GM18517 (cell line): ENCODE data around the gene ZNF467.

Source experiments
- ATAC-seq: cut with Tn5 transposase; IDR thresholded peaks from one replicate; pipeline ENCODE4 v1.9.1; 2021; ENCODE audit warnings: mild to moderate bottlenecking, moderate library complexity; ENCODE audit not compliant: unreplicated experiment

ZNF467 gene

DNA sequence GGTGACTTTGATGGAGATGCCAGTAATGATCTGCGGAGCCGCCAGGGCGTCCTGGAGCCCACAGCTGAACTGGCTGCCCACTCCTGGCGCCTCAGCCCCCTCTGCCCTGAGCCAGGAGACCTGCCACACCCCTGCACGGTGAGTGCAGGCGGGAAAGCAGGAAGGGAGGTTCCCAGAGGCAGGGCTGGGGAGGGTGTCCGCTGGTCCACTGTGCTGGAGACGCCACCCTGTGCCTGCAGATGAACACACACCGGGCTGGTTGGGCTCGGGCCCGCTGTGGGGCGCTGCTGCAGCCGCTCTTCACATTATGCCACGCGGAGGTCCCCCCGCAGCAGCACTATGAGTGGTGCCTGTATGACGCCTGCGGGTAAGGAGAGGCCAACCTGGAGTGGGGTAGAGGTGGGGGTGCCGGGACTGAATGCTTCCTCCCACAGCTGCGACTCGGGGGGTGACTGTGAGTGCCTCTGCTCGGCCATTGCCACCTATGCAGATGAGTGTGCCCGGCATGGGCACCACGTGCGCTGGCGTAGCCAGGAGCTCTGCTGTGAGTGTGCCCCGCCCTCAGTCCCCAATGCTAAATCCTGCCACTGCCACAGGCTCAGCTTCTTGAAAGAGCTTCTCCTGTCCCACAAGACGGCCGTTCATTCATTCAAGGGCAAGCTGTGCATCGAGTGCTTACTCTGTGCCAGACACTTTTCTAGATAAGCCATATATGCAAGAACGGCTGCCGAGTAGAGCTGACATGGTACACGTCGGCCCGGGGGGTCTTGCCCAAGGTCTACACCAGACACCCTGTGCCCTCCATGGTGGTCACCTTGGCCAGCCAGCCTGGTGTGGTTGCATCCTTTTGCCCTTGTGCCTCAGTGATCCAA, 14.3 kb upstream of the ZNF467 start:
- no peak for ATAC-seq

DNA sequence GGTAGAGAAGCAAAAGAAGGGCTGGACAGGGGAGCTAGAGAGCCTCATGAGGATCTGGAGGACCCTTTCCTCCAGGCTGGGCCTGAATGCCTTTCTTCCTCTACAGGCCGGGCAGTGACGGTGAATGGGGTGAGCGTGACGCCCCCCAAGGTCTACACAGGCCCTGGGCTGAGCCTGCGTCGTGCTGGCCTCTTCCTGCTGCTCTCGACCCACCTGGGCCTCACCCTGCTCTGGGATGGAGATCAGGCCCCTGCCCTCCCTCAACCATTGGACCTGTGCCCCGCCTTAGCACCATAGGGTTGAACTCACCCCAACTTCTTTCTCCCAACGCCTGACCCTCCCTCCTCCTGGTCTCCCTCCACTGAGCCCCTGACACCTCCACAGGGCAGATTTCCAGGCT, 12.6 kb upstream of the ZNF467 start:
- ATAC-seq = no peak

DNA sequence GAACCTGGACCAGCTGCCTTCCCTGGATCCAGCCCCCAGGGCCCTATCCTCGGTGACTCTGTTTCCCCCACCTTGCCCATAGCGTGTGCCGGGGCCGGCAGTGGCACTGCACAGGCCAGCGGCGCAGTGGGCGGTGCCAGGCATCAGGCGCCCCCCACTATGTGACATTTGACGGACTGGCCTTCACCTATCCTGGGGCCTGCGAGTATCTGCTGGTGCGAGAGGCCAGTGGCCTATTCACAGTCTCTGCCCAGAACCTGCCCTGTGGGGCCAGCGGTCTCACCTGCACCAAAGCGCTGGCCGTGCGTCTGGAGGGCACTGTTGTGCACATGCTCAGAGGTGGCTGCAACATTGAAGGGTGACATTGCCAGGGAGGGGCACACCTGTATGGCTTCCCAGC, 12.0 kb upstream of the ZNF467 start:
- no peak for ATAC-seq

DNA sequence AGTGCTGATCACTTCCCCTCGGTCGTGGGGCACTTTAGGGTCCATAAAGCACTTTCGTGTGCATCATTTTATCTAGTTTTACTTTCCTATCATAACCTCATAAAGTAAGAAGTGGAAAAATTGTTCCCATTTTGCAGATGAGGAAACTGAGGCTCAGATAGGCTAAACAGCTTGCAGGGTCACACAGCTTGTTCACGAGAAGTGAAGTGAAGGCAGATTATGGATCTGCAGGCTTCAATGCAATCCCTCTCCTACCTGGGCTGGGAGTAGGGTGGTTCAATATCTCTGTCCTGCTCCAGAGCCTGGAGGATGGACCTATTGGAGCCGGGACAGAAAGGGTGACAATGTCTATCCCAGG, 10.8 kb upstream of the ZNF467 start:
- no peak for ATAC-seq

DNA sequence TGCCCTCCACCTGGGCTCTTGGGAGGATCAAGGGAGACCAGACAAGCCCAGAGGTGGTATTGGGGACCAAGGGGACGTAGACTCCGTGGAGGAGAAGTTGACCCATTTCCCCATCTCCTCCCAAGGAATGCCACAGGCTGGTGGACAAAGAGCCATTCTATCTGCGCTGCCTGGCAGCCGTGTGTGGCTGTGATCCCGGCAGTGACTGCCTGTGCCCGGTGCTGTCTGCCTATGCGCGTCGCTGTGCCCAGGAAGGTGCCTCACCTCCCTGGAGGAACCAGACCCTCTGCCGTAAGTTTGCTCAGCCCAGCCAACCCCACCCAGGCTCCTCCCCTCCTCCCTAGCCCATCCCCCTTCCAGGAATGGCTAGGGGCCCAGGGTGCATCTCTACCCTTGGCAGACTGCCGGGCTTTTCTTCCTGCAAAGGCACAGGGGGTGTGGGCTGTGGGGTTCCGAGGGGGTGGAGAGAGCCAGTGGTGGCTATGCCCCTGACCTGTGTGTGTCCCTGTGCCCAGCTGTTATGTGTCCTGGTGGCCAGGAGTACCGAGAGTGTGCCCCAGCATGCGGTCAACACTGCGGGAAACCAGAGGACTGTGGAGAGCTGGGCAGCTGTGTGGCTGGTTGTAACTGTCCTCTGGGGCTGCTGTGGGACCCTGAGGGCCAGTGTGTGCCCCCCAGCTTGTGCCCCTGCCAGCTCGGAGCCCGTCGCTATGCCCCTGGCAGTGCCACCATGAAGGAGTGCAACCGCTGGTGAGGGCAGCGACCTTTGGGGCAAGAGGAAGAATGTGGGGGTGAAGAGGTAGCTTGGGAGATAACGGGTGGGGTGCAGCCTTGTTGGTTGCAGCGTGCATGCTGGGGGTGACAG, 10.2 kb upstream of the ZNF467 start:
- no peak for ATAC-seq

DNA sequence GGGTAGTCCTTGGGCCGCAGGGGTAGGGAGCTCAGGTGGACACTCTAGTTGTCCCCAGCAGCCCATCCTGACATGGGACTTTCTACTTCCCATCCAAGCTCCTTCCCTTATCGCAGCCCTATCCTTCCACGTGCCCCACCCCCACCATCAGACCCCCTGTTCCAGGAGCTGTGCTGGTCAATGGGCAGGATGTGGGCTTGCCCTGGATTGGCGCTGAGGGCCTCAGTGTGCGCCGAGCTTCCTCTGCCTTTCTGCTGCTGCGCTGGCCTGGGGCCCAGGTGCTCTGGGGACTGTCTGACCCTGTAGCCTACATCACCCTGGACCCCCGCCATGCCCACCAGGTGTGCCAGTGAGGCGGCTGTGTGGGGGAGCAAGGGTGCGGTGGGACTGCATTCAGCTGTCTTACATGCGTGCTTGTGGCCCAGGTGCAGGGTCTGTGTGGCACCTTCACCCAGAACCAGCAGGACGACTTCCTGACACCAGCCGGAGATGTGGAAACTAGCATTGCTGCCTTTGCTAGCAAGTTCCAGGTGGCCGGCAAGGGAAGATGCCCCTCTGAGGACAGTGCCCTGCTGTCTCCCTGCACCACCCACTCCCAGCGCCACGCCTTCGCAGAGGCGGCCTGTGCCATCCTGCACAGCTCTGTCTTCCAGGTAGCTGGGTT, 9.4 kb upstream of the ZNF467 start:
- no peak for ATAC-seq

DNA sequence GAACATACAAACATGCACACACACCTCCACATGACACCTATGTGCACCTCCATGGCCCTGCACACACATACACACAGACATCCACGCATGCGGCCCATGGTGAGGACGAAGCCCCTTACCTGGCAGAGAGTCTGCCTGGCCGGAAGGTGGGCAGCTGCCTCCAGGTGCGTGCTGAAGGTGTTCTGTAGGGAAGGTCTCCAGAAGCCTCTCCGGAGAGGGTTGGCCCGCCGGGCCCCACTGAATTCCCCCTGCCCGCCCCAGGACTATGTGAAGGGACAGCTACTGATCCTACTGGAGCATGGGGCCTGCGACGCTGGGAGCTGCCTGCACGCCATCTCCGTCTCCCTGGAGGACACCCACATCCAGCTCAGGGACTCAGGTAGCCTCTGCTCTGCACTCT, 8.5 kb upstream of the ZNF467 start:
- ATAC-seq = no peak

DNA sequence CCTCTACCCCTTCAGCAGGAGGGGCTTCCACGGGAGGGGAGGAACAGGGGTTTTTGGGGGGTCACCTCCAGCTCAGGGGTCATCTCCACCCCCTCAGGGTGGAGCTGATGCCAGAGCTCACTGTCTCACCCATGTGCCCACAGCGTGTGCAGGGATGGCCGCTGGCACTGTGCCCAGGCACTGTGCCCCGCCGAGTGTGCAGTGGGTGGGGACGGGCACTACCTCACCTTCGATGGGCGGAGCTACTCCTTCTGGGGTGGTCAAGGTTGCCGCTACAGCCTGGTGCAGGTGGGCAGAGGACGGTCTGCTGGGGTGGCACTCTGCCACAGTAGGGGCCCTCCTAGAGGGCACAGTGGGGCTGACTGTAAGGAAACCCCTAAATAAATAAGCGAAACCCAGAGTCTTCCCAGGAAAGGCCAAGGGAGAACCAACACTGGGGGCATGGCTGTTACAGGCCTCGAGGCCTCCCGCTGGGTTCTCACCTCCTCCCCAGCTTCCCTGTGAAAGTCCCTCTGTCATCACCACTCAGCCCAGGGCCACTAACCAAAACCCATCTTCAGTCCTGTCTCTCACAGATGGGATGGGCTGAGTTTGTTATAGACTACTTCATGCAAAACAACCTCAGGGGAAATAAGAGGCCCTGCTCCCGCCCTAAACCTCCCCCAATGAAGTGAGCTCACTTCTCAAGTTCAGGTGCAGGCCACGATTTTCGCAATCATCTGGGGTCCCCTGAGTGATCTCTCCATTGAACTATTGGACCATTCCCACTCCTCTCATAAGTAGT, 7.4 kb upstream of the ZNF467 start:
- no peak for ATAC-seq

DNA sequence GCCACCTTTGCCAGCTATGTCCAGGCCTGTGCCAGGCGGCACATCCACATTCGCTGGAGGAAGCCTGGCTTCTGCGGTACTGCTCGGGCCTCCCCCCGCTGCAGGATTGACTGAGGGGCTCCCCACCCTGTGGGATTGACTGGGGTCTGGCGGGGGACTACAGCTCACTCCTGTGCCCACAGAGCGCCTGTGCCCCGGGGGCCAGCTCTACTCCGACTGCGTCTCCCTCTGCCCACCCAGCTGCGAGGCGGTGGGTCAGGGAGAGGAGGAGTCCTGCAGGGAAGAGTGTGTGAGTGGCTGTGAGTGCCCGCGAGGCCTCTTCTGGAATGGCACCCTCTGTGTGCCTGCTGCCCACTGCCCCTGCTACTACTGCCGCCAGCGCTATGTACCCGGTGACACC, 6.7 kb upstream of the ZNF467 start:
- ATAC-seq = no peak

DNA sequence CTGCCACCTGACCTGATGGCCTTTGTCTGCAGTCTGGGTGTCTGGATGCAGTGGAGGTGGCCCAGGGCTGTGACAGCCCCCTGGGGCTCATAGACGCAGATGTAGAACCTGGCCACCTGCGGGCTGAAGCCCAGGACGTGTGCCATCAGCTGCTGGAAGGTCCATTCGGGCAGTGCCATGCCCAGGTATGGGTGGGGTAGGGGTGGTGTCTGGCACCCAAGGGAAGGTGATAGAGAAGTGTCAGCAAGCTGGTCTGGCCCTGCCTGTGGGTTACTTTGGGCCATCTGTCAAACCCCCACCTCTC, 6.1 kb upstream of the ZNF467 start:
- no peak for ATAC-seq

DNA sequence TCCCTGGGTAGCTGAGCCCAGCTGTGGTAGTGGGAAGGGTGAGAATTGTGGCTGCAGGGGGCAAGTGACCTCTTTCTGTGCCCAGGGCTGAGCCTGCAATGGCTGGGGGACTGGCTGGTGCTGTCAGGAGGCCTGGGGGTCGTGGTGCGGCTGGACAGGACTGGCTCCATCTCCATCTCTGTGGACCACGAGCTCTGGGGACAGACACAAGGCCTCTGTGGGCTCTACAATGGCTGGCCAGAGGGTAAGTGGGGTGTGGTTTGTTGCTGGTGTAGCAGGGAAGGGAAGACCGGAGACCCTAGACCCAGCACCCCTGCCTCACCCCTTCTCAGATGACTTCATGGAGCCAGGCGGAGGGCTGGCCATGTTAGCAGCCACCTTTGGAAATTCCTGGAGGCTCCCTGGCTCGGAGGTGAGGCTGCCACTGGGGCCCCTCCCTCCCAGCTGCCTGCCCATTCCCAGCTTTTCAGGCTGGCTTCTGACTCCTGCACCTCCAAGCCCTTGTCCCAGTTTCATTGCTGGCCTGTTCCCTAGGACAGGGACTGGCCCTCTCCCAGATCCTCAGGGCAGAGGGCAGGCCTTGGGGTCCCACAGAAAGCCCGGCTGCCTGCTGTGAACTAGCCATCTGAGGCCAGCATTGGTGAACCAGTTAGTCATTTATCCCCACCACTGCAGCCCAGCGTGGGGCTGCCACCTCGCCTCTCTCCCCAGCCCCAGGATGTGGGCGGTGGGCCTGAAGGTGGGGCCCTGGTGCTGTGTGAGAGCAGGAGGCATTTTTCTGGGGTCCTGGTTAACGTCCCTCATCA, 5.5 kb upstream of the ZNF467 start:
- no peak for ATAC-seq

DNA sequence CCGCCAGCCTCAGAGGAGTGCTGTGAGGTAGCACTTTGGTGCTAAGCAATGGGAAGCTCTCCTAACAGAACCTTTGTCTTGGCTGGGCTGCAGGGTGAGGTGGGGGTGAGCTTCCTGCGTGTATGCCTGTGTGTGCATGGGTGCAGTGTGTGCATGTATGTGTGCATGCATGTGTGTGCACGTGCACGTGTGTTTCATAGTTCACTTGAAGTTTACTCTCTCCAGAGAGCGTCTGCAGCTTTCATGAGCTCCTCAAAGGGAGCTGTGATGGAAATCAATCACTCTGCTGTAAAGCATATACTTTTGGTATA, 4.9 kb upstream of the ZNF467 start:
- no peak for ATAC-seq

DNA sequence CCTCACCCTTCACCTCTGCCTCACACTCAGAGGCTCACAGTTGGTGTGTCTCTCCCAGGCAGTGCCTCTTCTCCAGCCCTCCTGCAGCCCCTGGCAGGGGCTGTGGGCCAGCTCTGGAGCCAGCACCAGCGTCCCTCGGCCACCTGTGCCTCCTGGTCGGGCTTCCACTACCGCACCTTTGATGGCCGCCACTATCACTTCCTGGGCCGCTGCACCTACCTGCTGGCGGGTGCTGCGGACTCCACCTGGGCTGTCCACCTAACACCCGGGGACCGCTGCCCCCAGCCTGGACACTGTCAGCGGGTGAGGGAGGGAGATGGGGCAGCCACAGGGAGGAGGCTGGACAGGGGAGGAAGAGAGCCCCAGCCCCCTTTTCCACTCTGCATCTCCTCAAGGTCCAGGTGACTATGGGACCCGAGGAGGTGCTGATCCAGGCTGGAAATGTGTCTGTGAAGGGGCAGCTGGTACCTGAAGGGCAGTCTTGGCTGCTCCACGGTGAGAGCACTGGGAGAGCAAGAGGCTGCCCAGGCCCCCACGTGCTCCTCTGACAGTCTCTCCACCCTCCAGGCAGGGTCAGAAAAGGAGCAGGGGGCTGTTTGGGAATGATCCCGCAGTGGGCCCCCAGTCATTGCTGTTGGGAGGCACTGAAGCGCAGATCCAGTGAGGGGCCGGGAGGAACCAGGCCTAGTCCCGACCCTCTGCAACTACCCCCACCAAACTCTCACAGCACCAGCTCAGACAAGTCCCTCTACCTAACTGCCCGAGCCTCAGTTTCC, 4.4 kb upstream of the ZNF467 start:
- ATAC-seq = no peak

DNA sequence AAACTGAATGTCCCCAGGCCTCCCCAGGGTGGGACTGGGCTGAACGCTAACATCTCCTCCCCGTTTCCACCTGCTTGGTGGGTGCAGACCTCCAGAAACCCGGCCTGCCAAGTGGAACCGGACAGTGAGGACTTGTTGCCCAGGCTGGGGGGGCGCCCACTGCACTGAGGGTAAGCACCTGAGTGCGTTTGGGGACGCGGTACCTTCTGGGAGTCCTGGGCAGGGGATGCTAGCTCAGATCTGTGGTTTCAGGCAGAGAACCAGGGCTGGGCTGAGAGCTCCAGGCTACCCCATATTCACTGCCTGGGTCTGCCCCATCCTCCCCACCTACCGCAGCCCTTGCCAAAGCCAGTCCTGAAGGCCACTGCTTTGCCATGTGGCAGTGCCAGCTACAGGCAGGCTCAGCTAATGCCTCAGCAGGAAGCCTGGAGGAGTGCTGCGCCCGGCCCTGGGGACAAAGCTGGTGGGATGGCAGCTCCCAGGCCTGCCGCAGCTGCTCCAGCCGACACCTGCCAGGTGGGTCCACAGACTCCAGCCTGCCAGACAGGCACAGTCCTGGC, 3.5 kb upstream of the ZNF467 start:
- no peak for ATAC-seq

DNA sequence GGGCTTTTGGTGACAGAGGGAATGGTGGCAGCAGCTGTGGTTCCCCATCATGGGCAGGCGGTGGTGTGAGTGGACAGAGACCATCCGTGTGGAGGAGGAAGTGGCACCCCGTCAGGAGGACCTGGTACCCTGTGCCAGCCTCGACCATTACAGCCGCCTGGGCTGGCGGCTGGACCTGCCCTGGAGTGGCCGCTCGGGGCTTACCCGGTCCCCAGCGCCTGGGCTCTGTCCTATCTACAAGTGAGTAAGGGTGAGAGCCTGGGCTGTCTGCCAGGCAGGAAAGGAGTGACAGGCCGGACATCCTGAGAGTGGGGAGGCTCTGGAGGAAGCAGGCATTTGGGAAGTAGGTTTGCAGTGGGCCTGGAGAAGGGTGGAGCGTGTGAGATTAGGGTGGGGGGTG, 2.9 kb upstream of the ZNF467 start:
- no peak for ATAC-seq

DNA sequence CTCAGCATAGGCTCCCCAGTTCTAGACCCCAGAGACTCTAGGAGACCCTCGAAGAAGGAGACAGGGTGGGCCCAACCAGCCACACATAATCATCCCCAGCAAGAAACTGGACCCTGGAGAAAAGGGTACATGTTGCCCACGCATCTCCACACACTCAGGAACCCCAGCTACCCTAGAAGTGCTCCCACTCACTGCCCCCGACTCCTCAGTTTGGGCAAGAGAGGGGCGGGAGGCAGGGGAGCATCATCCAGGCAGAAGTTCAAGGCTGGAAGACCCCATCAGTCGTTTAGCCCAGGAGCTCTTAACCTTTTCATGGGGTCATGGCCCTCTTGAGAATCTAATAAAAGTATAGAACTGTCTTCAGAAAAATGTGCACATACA, 1.8 kb upstream of the ZNF467 start:
- ATAC-seq = no peak

DNA sequence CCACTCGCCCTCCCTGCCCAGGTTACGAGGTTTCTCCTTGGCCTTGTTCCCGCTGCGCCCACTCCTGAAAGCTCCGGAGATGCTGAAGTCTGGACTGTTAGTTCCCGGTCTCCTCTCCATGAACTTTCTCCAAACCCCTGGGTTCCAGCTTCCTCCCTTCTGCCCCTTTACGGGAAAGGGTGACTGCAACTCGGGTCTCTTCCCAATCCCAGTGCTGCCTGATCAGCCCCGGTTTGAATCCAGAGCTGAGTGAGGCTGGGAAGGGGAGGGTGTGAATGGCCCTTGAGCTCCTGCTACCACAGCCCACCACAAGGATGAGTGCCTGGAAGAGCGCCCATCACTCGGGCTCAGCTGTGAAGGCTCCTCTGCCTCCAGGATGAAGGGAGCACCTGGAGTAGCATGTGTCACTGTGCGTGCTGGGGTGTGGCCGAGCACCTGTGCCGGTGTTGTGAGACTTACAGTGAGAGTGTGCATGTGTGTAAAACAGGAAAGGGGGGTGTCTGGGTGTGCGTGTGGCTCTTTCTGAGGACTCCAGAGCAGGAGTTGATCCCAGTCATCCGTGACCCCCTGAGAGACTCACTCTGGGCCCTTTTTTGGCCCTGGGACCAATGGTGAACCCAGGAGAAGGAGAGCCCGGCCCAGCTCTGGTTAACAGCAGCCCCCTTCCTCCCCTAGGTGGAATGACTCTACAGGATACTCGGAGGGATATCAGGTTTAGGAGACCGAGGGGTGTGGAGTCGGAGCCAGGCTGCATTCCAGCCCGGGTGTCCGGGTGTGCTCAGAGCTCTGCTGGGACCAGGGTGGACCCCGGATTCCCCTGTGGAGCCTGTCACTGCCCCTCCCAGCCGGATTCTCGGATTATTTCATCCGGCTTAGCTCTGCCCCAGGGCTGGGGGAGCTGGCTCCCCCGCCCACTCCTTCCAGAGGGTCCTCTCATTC, 1.1 kb upstream of the ZNF467 start:
- no peak for ATAC-seq

DNA sequence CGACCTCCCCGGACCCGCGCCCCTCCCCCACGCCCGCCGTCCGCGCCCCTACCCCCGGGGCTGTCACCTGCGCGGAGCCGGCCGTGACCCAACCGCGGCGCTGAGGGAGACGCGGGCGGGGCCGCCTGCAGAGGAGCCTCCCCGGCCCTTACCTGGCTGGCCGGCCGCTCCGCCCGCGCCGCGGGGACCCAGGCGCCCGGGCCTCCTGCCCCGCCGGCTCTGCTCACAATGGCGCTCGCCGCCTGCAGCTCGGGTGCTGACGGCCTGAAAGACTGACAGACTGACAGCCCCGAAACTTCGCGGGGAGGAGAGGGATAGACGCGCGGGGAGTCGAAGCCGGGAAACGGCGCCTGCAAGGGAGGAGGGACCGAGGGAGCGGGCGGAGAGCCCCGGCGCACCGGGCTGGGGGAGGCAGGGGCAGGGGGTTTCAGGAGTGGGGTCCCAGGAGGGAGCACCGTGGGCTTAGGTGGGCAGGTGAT, 393 bp downstream of the ZNF467 start:
- no peak for ATAC-seq
